HepG2 (cell line): ENCODE data around the gene ITSN2. TPM values are rescaled to one million over a fixed set of nuclear protein-coding genes. Genes with fewer than 3 reads are reported as not detected.

Experiments
- BCL3 ChIP-seq: sonication (generic); formaldehyde crosslinking; IDR thresholded peaks from 2 replicates; pipeline ENCODE4 v1.5.1; 2020; ENCODE audit warnings: mild to moderate bottlenecking, missing genetic modification reagents, moderate library complexity
- CERS6 ChIP-seq: sonication (generic); formaldehyde crosslinking; IDR thresholded peaks from 2 replicates; pipeline ENCODE4 v1.5.0; 2020; ENCODE audit warnings: missing genetic modification reagents
- NFATC3 ChIP-seq: sonication (generic); formaldehyde crosslinking; IDR thresholded peaks from 2 replicates; pipeline ENCODE4 v1.5.1; 2020; ENCODE audit warnings: mild to moderate bottlenecking, missing genetic modification reagents
- NFE2L2 ChIP-seq: fragments of 150-350 bp; IDR thresholded peaks from 2 replicates; pipeline ENCODE4 v1.6.1; 2014; ENCODE audit warnings: low read length
- PAXIP1 ChIP-seq: sonication (generic); formaldehyde crosslinking; conservative IDR thresholded peaks from 2 replicates; pipeline ENCODE4 v1.4.0; 2020; ENCODE audit warnings: mild to moderate bottlenecking, missing genetic modification reagents, moderate library complexity
- SOX5 ChIP-seq: IDR thresholded peaks from 2 replicates; pipeline ENCODE4 v1.6.1; 2016; ENCODE audit warnings: borderline replicate concordance
- SRF ChIP-seq: IDR thresholded peaks from 2 replicates; pipeline ENCODE4 v1.6.1; 2011; ENCODE audit warnings: mild to moderate bottlenecking, low read depth, low read length, moderate library complexity
- STAT6 ChIP-seq: sonication (generic); formaldehyde crosslinking; IDR thresholded peaks from 2 replicates; pipeline ENCODE4 v1.4.0; 2020; ENCODE audit warnings: missing genetic modification reagents, mild to moderate bottlenecking, borderline replicate concordance
- TAF15 ChIP-seq: fragments of 200-400 bp; formaldehyde crosslinking; IDR thresholded peaks from one replicate; pipeline ENCODE4 v1.6.1; 2018; ENCODE audit warnings: mild to moderate bottlenecking, low read depth, low read length; ENCODE audit not compliant: poor library complexity, severe bottlenecking
- TBL1XR1 ChIP-seq: fragments of 150-350 bp; IDR thresholded peaks from 2 replicates; pipeline ENCODE4 v1.6.1; 2014; ENCODE audit warnings: borderline replicate concordance, low read length; ENCODE audit not compliant: partially characterized antibody
- TBX3 ChIP-seq: fragments of 450-650 bp; IDR thresholded peaks from 2 replicates; pipeline ENCODE4 v1.6.1; 2017; ENCODE audit warnings: antibody characterized with exemption, mild to moderate bottlenecking, inconsistent platforms, borderline replicate concordance
- ZNF225 ChIP-seq: sonication (generic); formaldehyde crosslinking; IDR thresholded peaks from 2 replicates; pipeline ENCODE4 v1.4.0; 2020; ENCODE audit warnings: mild to moderate bottlenecking, missing genetic modification reagents
- ZNF260 ChIP-seq: sonication (generic); formaldehyde crosslinking; IDR thresholded peaks from 2 replicates; pipeline ENCODE4 v1.4.0; 2020; ENCODE audit warnings: missing genetic modification reagents, low read depth, mild to moderate bottlenecking, borderline replicate concordance
- ZNF367 ChIP-seq: sonication (generic); formaldehyde crosslinking; IDR thresholded peaks from 2 replicates; pipeline ENCODE4 v1.4.0; 2020; ENCODE audit warnings: missing genetic modification reagents, borderline replicate concordance
- ZNF589 ChIP-seq: sonication (generic); formaldehyde crosslinking; conservative IDR thresholded peaks from 2 replicates; pipeline ENCODE4 v1.8.0; 2022; ENCODE audit warnings: mild to moderate bottlenecking, moderate library complexity, missing genetic modification reagents
- ZNF691 ChIP-seq: sonication (generic); formaldehyde crosslinking; IDR thresholded peaks from 2 replicates; pipeline ENCODE4 v1.4.0; 2020; ENCODE audit warnings: missing genetic modification reagents, low read depth, mild to moderate bottlenecking, borderline replicate concordance
- ZNF75D ChIP-seq: sonication (generic); formaldehyde crosslinking; IDR thresholded peaks from 2 replicates; pipeline ENCODE4 v1.8.1; 2023; ENCODE audit warnings: missing genetic modification reagents, mild to moderate bottlenecking, borderline replicate concordance
- ZNF777 ChIP-seq: sonication (generic); formaldehyde crosslinking; IDR thresholded peaks from 2 replicates; pipeline ENCODE4 v1.4.0; 2020; ENCODE audit warnings: missing genetic modification reagents
- ZSCAN30 ChIP-seq: sonication (generic); formaldehyde crosslinking; IDR thresholded peaks from 2 replicates; pipeline ENCODE4 v1.5.0; 2020; ENCODE audit warnings: mild to moderate bottlenecking, missing genetic modification reagents
- ZSCAN31 ChIP-seq: sonication (generic); formaldehyde crosslinking; IDR thresholded peaks from 2 replicates; pipeline ENCODE4 v1.5.0; 2020; ENCODE audit warnings: low read depth, mild to moderate bottlenecking, missing genetic modification reagents
- polyA plus RNA-seq, 8 experiments: library from polyadenylated mRNA; depleted of rRNA in 3 of 8; stranded (reverse) in 7 of 8; unstranded in 1 of 8; fragments of >200 nt; fragmentation: Illumina TruSeq in 4 of 8; extraction: Trizol in 4 of 8; gene quantifications; 2 replicates each; pipeline versions ENCODE4 v1.2.1 to v1.2.3, GENCODE V29; 2011 to 2016; ENCODE audit warnings: low read depth in 4 of 8, missing spikeins in 1 of 8, mixed read lengths in 1 of 8; ENCODE audit not compliant: insufficient read depth in 1 of 8
- total RNA-seq, 5 experiments: library from RNA; depleted of rRNA; stranded (reverse); fragments of >200 nt; fragmentation: Illumina TruSeq; extraction: Trizol; gene quantifications; 2 replicates each; pipeline ENCODE4 v1.2.3, GENCODE V29; 2016; ENCODE audit warnings: low read depth in 1 of 5

Gene ITSN2
- total and polyA plus RNA-seq, 2 of the 13 experiments (the other 11 are each of a cell fraction or from before 2014, with no cell fraction given), result 26.0 to 26.6 TPM

GRCh38 chr2:24164416-24164973 is 195.8 kb downstream of the ITSN2 start (continued):
- TF ChIP-seq TBL1XR1, result no peak
- no peak for TF ChIP-seq ZNF589 (CRISPR knock-in tag)
- no peak for TF ChIP-seq PAXIP1 (CRISPR knock-in tag)
- no peak for TF ChIP-seq CERS6 (CRISPR knock-in tag)
- no peak for TF ChIP-seq ZSCAN30 (CRISPR knock-in tag)
- no peak for TF ChIP-seq NFATC3 (CRISPR knock-in tag)
- TF ChIP-seq BCL3 (CRISPR knock-in tag), result no peak
- TF ChIP-seq ZSCAN31, result no peak
- no peak for TF ChIP-seq ZNF260 (CRISPR knock-in tag)
- no peak for TF ChIP-seq ZNF75D (CRISPR knock-in tag)
- TF ChIP-seq NFE2L2, result no peak
- TF ChIP-seq ZNF691 (CRISPR knock-in tag), result no peak; the same call in 1 of the 2 replicates
- TF ChIP-seq SOX5, result no peak
- no peak for TF ChIP-seq SRF
- TF ChIP-seq ZNF367, result no peak
- TF ChIP-seq TBX3, result no peak
- TF ChIP-seq ZNF777 (CRISPR knock-in tag), result no peak
- no peak for TF ChIP-seq ZNF225
- TF ChIP-seq TAF15, result no peak
- TF ChIP-seq STAT6 (CRISPR knock-in tag), result no peak
